ENCODE results near the gene RSRC1. TPM values are rescaled to one million over a fixed set of nuclear protein-coding genes. Genes with fewer than 3 reads are reported as not detected.
A peak's percentile ranks its signal among the peaks of the same experiment; 100 is the strongest.

The RSRC1 gene
- polyA plus RNA-seq, 3 donors: 34.6 to 40.5 (median 35.6) TPM

GRCh38 chr3:158419820-158420653, 310.1 kb downstream of the RSRC1 start:
- DNase-seq (ENCODE audit: extremely low read depth in 1 of 11, low read depth in 9 of 11, low spot score in 4 of 11): no peak

GRCh38 chr3:158420654-158421396, 310.9 kb downstream of the RSRC1 start:
- no peak for DNase-seq (ENCODE audit: extremely low read depth in 1 of 11, low read depth in 9 of 11, low spot score in 4 of 11)

GRCh38 chr3:158430448-158430847, 320.6 kb downstream of the RSRC1 start:
- DNase-seq (ENCODE audit: extremely low read depth in 1 of 11, low read depth in 9 of 11, low spot score in 4 of 11): no peak

GRCh38 chr3:158430968-158431367, 321.1 kb downstream of the RSRC1 start:
- no peak for DNase-seq (ENCODE audit: extremely low read depth in 1 of 11, low read depth in 9 of 11, low spot score in 4 of 11)

- no peak for DNase-seq (ENCODE audit: extremely low read depth in 1 of 11, low read depth in 9 of 11, low spot score in 4 of 11)
Observed at GRCh38 chr3:158431829-158432228, 321.9 kb downstream of the RSRC1 start.

GRCh38 chr3:158434412-158435038, 324.6 kb downstream of the RSRC1 start:
- DNase-seq (ENCODE audit: extremely low read depth in 1 of 11, low read depth in 9 of 11, low spot score in 4 of 11): peak; percentile 26 to 63 (median 50)

GRCh38 chr3:158443632-158444031, 333.7 kb downstream of the RSRC1 start:
- DNase-seq (ENCODE audit: extremely low read depth in 1 of 11, low read depth in 9 of 11, low spot score in 4 of 11): no peak

GRCh38 chr3:158447408-158447807, 337.5 kb downstream of the RSRC1 start:
- DNase-seq (ENCODE audit: extremely low read depth in 1 of 11, low read depth in 9 of 11, low spot score in 4 of 11): no peak

GRCh38 chr3:158451405-158452055, 341.6 kb downstream of the RSRC1 start:
- DNase-seq (ENCODE audit: extremely low read depth in 1 of 11, low read depth in 9 of 11, low spot score in 4 of 11): no peak

GRCh38 chr3:158452334-158452733, 342.4 kb downstream of the RSRC1 start:
- no peak for DNase-seq (ENCODE audit: extremely low read depth in 1 of 11, low read depth in 9 of 11, low spot score in 4 of 11)

- no peak for DNase-seq (ENCODE audit: extremely low read depth in 1 of 11, low read depth in 9 of 11, low spot score in 4 of 11)
Observed at GRCh38 chr3:158453004-158453403, 343.1 kb downstream of the RSRC1 start.

- no peak for DNase-seq (ENCODE audit: extremely low read depth in 1 of 11, low read depth in 9 of 11, low spot score in 4 of 11)
Observed at GRCh38 chr3:158453865-158454264, 344.0 kb downstream of the RSRC1 start.

- DNase-seq (ENCODE audit: extremely low read depth in 1 of 11, low read depth in 9 of 11, low spot score in 4 of 11): no peak
Observed at GRCh38 chr3:158455406-158455805, 345.5 kb downstream of the RSRC1 start.

GRCh38 chr3:158456114-158456513, 346.2 kb downstream of the RSRC1 start:
- DNase-seq (ENCODE audit: extremely low read depth in 1 of 11, low read depth in 9 of 11, low spot score in 4 of 11): no peak

- DNase-seq (ENCODE audit: extremely low read depth in 1 of 11, low read depth in 9 of 11, low spot score in 4 of 11): peak in 2 of 11 donors; percentile 2 to 11
Observed at GRCh38 chr3:158458464-158458863, 348.6 kb downstream of the RSRC1 start.

GRCh38 chr3:158460926-158461325, 351.0 kb downstream of the RSRC1 start:
- no peak for DNase-seq (ENCODE audit: extremely low read depth in 1 of 11, low read depth in 9 of 11, low spot score in 4 of 11)

GRCh38 chr3:158463556-158463955, 353.7 kb downstream of the RSRC1 start:
- no peak for DNase-seq (ENCODE audit: extremely low read depth in 1 of 11, low read depth in 9 of 11, low spot score in 4 of 11)

GRCh38 chr3:158465074-158465473, 355.2 kb downstream of the RSRC1 start:
- DNase-seq (ENCODE audit: extremely low read depth in 1 of 11, low read depth in 9 of 11, low spot score in 4 of 11): no peak

- no peak for DNase-seq (ENCODE audit: extremely low read depth in 1 of 11, low read depth in 9 of 11, low spot score in 4 of 11)
Observed at GRCh38 chr3:158470944-158471638, 361.2 kb downstream of the RSRC1 start.

Measured in renal cortex interstitium (tissue), 11 donors.